GM18951 (cell line): ENCODE results near the gene SIRPG.
"Not testable (repeated sequence)": the region's sequence is repeated elsewhere in the genome, so short reads cannot be mapped to it uniquely, and the experiment has no call there.

Source experiments
- POLR2A ChIP-seq: IDR thresholded peaks from 4 replicates; pipeline ENCODE4 v1.6.1; 2011; ENCODE audit warnings: mild to moderate bottlenecking; ENCODE audit not compliant: insufficient read length, insufficient read depth; ENCODE audit errors: extremely low read depth
- in situ Hi-C: fragments of 300-500 bp; cut with MboI; formaldehyde crosslinking; loops from one replicate; pipeline ENCODE4 v1.12.0; 2022; ENCODE audit warnings: low sequenced_read_pairs, mixed read lengths, inconsistent platforms; ENCODE audit not compliant: unreplicated experiment

Gene SIRPG

DNA sequence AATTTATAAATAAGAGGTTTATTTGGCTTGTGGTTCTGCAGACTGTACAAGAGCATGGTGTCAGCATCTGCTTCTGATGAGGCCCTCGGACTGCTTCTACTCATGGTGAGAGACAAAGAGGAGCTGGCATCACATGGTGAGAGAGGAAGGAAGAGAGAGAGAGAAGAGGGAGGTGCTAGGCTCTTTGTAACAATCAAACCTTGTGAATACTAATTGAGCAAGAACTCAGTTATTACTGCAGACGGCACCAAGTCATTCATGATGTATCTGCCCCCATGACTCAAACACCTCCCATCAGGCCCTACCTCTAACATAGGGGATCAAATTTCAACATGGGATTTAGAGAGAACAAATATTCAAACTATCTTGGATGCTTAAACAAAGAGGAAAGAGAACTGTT lies 6.3 kb upstream of the SIRPG start:
- TF ChIP-seq POLR2A: no peak
- in situ Hi-C loops: no loop called here

GRCh38 chr20:1661542-1662299 lies 4.1 kb upstream of the SIRPG start:
- in situ Hi-C loops: no loop called here
- no peak for TF ChIP-seq POLR2A

- TF ChIP-seq POLR2A: no peak
- in situ Hi-C loops: no loop called here
Observed at GRCh38 chr20:1660246-1660645, 2.7 kb upstream of the SIRPG start.

DNA sequence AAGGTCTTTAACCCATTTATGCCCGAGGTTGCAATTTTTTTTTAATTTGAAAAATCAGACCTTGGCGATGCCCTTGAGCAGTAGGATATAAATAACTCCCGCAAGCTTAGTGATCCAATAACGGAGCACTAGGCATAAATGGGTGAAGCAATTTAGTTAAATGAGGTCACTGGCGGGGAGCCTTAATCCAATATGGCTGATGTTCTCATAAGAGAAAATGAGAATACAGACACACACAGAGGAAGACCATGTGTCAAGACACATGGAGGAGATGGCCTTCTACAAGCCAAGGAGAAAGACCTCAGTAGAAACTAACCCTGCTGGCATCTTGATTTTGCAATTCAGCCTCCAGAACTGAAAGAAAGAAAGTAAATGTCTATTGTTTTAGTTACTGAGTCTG lies 735 bp downstream of the SIRPG start:
- TF ChIP-seq POLR2A: no peak
- in situ Hi-C loops: no loop called here

GRCh38 chr20:1654996-1655395 lies 2.6 kb downstream of the SIRPG start:
- no peak for TF ChIP-seq POLR2A
- in situ Hi-C loops: no loop called here

DNA sequence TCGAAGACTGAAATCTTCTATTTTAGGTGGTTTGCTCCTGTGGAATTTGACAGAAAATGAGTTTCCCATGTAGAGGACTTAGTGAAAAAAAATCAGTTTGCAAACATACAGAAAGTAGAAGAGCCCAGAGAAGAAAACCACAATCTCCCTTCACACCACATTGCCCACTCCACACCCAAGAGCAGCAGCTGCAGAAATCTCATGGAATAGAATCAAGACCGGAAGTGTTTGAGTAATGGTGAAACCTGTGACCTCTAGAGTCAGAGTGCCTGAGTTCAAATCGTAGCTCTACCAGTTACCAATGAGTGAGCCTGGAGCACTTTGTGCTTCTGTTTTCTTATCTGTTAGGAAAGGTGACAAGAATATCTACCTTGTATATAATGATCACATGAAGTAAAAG lies 4.6 kb downstream of the SIRPG start:
- in situ Hi-C loops: no loop called here
- TF ChIP-seq POLR2A: no peak

GRCh38 chr20:1652104-1652503 lies 5.5 kb downstream of the SIRPG start:
- in situ Hi-C loops: no loop called here
- TF ChIP-seq POLR2A: no peak

GRCh38 chr20:1651268-1652058 lies 6.1 kb downstream of the SIRPG start:
- no peak for TF ChIP-seq POLR2A
- in situ Hi-C loops: no loop called here

DNA sequence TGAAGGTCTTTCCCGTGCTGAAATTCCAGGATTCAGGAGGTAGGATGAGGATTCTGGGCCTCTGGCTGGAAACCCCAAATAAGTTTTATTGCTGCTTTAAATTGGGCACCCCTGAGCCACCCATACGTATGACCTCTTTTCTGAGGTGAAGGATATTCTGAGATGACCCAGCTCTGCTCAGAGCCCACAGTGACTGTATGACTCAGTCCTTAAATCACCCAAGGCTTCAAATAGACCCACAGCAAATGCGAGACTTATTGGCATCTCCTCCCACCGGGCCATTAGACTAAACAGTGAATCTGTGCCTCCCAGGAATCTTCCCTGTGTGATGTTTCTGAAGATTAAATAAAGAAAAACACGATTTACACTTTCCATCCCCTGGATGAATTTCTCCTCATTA lies 9.5 kb downstream of the SIRPG start:
- in situ Hi-C loops: no loop called here
- no peak for TF ChIP-seq POLR2A

DNA sequence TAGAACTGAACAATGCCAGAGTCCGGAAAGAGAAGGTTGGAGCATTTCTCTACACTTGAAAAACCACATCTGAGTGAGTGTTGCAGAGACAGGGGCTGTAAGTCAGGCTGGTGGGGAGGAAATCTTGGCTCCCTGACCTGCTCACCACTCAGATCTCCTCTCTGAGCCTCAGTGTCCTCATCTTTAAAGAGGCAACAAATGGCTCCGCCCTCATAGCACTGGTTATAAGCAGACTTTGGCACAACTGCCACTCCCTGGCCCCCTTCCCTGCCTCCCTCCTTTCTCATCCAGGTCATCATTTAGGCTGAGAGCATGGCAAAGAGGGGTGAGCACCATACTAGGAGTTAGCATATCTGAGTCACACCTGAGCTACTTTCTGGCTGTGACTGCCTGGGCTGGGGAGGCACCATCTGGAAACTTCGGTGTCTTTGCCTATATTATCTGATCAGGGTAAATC lies 10.6 kb downstream of the SIRPG start:
- in situ Hi-C loops: no loop called here

GRCh38 chr20:1644101-1644962 lies 13.2 kb downstream of the SIRPG start:
- no peak for TF ChIP-seq POLR2A
- in situ Hi-C loops: no loop called here

More for the DNA sequence above, 10.6 kb downstream of the SIRPG start:
- TF ChIP-seq POLR2A: no peak

- in situ Hi-C loops: not testable (repeated sequence)
Observed at GRCh38 chr20:1638643-1639042, 18.9 kb downstream of the SIRPG start.

GRCh38 chr20:1637755-1638154 lies 19.8 kb downstream of the SIRPG start:
- TF ChIP-seq POLR2A: no peak
- in situ Hi-C loops: no loop called here
